HG02798 (cell line): Measurements from ENCODE around the gene ATP10B.

ENCODE experiments used
- ATAC-seq: cut with Tn5 transposase; IDR thresholded peaks from one replicate; pipeline ENCODE4 v1.9.1; 2021; ENCODE audit warnings: mild to moderate bottlenecking; ENCODE audit not compliant: unreplicated experiment, poor library complexity

The ATP10B gene

DNA sequence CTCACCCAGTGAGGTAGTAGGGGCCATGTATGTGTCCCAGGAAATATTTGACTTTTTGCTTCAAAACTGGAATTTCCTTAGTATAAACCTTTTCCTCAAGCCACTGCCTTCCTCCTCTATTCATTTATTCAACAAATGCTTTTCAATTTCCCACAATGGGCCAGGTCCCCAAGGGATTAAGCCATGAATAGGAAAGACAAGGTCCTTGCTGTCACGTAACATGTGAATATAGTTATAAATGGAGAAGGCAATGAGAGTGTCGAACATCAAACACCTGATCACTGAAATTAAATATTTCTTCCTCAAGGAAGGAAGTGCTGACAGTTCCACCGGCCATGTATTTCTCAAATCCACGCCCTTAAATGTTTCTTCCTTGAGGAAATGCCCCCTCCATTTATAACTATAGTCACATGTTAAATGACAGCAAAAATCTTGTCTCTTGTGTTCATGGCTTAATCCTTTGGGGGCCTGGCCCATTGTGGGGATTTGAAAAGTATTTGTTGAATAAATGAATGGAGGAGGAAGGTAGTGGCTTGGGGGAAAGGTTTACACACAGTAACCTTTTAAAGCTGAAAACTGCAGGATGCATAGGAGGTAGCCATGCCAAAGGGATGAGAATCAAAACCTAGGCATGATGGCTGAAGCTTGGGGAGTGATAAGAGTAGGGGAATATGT, 284.8 kb downstream of the ATP10B start:
- no peak for ATAC-seq

DNA sequence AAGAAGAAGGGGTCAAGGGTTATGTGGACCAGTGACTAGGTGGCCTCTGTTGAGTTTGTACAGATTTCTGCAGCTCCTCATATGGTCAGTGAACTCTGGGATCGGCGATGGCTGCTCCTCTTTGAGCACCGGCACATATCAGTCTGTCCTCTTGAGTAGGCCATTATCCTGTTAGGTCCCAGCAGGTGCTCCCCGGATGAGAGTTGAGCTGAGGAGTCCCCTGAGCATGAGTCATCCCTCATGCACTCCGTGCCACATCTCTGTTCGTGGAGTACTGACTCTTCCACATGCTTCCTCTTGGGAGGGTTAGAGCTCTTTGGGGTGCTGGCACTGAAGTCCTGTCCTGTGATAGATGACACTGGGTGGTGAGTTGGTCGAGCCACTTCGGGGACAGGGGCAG, 286.6 kb downstream of the ATP10B start:
- no peak for ATAC-seq

DNA sequence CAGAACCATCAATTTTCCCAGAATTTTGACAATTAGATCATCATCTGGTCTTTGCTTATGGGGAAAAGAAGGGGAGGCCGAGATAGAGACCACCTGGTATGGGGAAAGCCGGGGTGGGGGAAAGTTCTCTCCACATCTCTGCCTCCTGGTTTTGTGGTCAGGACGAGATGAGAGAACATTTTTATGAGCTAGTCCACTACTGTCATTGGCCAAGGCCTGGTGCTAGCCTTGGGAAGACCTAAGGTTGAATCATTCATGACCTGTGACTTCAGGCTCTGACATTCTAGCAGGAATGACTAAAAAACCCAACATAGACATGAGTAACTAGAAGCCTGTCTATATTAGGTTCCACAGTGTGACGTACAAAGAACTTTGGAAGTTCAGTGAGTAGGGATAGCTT, 295.2 kb downstream of the ATP10B start:
- ATAC-seq, result no peak

DNA sequence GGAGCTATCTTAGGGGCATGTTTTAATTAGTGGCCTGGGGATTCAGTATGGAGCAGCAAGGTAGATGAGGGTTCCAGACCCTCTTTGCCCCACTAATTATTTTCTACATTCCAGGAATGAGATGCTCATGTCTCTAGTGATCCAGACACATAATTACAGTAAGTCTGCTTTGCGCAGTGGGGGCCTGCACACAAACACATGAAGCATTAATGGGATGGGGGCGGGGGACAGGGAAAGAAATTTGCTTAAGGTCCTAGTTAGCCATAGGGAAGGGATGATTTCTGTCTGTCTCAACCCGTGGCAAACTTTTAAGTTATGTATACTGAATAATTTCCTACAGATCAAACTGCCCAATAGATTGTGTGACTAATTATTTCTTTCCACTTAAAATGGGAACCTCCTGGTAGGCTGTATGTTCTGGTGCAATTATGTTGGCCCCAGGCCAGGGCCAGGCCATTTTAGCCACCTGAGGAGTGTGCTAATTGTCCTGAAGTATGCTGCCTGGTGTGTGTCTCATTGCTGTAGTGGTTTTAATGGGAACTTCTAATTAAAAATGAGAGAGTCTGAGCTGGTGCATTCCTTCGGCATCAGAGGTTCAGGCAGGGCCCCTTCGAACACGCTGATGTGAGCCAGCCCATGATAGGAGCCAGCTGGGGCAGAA, 295.9 kb downstream of the ATP10B start:
- ATAC-seq, result no peak

DNA sequence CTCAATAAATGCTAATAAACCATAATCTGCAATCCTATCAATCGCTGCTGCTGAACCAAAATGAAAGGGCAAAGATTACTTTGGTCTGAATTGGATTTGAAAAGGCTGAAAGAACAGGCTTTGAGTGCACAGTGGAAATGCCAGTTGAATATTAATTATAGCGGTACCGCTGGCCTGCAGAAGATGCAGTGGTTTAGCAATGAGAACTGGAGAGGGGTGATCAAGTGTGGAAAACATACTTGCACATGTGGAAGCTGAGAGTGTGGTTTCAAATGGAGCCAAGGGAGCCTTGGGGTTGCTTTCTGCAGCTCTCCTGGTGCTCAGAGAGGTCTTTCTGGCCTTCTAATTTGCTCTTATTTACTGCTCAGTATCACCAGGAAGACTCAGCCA, 296.4 kb downstream of the ATP10B start:
- ATAC-seq, result no peak

DNA sequence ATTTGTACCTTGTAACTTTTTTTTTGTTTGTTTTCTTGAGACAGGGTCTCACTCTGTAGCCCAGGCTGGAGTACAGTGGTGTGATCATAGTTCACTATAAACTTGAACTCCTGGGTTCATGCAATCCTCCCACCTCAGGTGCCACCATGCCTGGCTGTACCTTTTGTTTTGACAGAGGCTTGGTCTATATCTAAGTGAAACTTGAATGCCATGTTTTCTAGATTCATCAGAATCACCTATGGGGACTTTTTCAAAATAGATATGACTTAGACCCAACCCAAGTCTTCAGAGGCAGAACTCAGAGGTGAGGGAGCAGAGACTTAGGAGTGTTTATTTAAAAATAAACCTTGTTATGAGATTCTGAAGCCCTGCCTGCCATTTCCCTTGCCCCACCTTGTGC, 301.9 kb downstream of the ATP10B start:
- ATAC-seq, result no peak

DNA sequence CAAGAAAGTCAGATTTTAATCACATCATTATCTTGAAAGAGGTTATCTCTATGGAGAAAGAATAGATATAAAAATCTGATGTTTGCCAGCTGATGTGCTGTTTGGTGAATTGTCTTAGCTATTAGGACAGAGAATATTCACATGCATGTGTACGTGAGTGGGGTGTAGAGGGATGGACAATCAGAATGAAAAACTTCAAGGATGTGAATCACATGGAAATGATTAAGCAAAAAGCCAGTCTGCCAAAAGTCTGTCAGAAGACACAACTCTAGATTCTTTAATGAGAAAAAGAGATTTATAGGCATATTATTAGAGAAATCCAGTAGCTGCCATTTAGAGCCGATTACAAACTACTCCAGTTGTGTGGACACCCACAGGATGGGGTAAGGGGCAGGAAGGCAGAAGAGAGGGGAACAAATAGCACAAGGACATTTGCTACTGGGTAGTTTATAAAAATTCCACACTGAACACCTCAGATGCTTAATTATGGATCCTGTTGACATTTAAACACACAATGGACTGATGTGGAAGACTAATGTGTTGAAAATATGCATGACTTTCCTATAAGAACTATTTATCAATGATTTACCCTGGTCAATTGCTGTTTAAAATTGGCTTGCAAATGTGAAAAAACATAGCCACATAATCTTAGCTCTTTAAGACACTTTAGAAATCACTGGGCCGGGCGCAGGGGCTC, 302.9 kb downstream of the ATP10B start:
- no peak for ATAC-seq

DNA sequence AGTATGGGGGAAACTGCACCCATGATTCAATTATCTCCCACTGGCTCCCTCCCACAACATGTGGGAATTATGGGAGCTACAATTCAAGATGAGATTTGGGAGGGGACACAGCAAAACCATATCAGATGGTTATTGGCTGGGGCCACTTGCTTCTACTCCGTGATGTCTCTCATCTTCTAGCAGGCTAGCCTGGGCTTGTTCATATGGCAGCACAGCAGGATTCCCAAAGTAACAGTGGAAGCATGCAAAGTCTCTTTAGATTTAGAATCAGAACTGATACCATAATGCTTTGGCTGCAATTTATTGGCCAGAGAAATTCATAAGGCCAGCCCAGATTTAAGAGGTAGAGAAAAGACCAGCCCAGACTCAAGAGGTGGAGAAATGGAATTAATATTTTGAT, 304.1 kb downstream of the ATP10B start:
- no peak for ATAC-seq

DNA sequence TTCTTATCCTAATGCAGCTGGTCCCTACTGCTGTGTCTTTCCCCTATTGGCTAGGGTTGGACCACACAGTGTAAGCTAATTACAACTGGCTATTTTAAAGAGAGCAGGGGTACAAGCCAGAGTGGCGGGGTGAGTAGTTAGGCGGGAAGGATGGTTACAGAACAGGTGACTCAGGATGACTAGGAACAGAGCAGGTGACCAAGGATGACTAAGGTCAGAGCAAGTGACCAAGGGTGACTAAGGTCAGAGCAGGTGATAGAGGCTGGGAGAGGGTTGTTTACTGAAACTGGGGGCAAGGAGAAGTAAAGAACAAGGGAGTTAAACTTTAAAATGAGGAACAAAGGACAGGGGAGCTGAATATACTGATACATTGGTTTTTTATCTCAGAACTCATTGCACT, 304.9 kb downstream of the ATP10B start:
- ATAC-seq, result no peak

DNA sequence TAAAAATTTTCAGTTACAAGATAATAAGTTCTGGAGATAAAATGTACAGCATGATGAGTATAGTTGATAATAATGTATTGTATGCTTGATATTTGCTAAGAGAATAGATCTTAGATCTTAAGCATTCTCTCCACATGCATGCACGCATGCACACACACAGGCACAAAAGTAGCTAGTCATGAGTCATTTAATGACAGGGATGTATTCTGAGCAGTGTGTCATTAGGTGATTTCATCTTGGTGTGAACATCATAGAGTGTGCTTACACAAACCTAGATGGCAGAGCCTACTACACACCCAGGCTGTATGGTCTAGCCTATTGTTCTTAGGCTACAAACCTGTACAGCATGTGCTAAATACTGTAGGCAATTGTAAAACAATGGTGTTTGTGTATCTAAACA, 306.2 kb downstream of the ATP10B start:
- no peak for ATAC-seq

DNA sequence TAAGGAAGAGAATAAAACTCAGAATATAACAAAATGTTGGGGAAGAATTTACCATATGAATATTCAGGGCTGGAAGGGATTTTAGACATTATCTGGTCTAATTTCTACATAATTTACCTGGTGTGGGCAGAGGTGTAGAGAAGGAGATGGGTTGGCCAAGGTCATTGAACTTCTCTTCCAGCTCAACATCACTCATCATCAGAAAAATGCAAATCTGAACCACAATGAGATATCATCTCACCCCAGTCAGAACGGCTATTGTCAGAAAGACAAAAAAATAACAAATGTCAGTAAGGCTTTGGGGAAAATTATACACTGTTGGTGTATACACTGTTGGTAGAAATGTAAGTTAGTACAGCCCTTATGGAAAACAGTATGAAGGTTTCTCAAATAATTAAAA, 308.6 kb downstream of the ATP10B start:
- no peak for ATAC-seq

DNA sequence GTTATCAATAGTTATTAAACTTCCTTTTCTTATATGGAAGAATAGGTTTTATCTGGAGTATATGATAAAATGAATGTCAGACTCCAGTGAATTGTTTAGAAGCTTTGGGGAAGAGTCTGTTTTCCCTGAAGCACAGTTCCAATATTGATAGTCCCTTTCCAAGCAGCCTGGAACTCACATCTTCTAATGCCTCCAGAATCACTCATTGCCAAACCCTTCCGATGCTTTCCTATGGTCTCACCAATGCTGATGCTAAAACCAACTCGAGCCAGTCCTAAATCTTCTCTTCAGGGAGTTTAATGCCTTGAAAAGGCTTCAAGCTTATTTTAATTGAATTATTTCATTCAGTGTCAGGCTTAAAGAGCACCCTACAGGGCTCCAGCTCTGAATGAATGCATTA, 309.2 kb downstream of the ATP10B start:
- ATAC-seq, result no peak

DNA sequence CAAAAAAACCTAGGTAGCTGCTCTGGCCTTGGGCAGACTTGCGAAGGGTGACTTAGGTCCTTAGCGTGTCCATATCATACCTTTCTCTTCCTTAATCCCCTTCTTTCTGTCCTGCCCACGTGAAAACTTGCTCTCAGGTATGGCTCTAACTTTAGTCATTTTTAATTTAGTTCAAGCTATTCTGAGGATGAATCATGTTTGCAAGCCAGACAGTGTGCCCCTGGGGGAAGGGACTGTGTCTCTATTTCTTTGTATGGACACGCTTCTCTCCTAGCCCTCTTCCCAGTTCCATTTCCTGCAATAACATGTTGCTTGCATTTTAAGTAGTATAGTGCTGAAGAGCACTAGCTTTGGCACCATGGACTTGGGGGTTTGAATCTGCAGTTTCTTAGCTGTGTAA, 309.7 kb downstream of the ATP10B start:
- no peak for ATAC-seq

DNA sequence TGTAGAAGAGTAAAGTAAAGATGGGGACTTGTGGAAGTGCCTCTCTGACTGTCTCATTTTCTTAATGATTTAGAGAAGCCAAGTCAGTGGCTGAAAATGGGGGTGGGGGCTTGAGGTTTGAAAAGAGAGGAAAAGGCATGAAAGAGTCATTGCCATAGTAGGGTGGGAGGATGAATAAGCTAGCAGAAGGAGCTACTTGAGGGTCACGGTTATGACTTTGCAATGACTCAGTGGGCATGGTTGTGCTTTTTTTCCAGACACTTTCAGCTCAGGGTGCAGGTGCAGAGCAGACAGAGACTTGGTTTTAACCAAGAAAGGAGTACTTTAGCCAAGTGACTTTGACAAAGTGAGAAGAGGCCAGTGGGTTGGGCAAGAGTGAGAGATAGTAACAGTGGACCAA, 312.6 kb downstream of the ATP10B start:
- no peak for ATAC-seq

DNA sequence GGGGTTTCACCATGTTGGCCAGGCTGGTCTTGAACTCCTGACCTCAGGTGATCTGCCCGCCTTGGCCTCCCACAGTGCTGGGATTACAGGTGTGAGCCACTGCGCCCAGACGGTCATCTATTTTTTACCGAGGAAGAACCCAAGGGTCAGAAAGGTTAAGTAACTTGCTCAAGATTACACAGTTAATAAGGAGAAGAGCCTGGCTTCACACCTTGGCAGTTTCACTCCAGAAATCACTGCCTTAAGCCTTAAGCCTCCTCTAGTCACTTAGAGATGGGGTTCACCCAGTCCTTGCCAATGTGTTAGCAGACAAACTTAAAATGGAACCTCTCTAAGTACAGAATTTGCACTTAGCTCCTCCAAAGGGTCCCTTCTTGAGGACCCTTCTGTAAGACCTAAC, 314.1 kb downstream of the ATP10B start:
- ATAC-seq, result peak; percentile 71

DNA sequence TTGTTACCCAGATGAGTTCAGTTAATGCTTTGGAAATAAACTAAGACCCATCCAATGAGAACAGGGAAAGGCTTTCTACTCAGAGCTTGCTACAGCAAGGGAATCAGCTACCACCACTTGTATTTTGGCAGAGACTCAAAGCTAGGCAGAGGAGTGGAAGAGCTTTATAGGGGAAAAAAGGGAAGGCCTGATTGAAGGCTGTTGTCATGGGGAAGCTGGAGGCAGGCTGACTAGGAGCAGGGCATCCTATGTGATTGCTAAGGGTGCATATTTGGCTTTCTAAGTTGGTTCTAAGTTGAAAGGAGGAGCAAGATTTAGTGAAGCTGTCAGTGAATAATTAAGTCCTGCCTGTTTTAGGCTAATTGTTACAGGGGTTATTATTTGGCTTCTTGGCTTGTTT, 314.9 kb downstream of the ATP10B start:
- ATAC-seq, result no peak

DNA sequence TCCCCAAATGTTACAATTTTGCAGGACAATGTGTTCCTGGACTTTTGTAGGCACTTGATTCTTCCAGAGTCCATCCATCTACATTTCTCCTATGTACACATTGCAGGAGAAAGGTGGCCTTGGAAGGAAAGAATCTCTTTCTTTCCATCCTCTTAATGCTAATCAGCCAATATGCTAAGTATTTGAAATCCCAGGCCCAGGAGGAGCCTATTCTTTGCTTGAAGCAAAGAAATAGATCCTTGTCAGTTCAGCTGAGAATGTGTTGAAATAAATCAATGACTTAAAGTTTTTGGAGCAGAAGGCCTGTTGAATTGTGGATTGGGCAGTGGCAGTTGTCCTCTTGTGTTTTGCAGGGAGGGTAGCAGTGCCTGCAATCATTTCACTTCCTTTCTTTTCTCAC, 317.1 kb downstream of the ATP10B start:
- no peak for ATAC-seq

DNA sequence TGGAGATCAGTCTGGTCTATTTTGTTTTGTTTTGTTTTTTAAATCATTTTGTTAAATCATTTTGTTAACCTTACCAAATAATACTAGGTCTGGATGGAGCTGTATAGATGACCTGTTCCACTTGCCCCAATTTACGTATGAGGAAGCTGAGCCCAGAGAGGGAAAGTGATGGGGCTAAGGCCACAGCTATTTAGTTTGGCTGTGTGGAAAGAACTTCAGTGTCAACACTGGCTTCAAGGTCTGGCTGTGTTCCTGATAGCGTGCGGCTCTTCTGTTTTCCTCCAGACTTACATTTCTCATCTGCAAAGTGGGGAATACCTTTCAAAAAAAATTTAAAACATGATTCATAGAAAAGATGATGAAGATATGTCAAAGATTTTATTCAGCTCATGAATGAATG, 317.9 kb downstream of the ATP10B start:
- ATAC-seq, result no peak

DNA sequence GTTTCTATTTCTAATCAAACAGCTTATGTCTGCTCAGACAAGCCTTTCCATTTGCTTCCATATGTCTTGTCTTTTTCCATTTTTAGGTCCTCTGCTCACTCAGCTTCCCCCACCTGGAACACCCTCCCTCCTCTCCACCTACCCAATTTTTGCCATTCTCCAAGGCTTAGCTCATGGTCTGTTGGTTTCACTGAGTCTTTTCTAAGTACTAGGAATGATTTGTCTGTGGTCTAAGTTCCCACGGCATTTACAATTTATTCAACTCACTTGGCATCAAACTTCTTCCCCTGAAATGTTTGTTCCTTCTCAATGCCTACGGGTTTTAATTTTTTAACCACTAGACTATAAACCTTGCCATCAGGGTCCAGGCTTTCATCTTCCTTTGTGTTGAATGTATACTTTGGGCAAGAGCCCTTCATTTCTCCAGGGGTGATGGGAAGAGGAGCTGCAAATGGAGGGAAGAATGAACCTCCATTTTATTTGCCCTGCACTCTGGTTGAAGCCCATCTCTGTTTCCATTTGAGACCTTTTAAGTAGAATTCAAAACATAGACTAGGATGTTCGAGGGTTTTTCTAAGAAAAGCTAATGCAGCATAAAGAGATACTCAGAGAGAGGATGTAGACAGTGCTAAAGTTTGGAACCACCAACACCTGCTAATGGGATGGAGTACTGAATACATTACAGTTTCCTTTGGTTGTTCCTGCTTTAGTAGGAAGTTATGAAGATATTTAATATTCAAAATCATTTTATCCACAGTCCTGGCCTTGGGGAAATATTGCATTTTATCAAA, 326.3 kb downstream of the ATP10B start:
- ATAC-seq, result no peak

DNA sequence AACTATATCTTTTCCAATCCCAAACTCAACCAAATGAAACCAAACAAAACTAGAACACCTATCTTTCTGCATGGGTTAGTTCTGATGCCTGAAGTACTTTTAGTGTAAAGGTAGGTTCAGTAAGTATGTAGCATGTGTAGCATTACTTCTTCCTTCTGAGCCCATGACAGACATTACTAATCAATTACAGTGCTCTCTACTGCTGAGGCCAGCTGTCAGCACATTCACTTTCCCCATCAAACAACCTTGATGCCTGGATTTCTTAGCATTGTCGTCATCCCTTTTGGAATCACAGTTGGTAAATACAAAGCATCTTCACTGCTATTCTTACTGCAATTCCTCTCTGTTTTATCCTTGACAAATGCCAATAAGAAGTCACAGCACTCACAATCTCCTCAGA, 327.2 kb downstream of the ATP10B start:
- ATAC-seq, result no peak
